ENCODE data around the gene ABCC5.
"Not testable (repeated sequence)": the region's sequence is repeated elsewhere in the genome, so short reads cannot be mapped to it uniquely, and the experiment has no call there.

- TF ChIP-seq POLR2A (IDR thresholded peaks at IDR 0.05): not testable (repeated sequence)
- TF ChIP-seq, protein P1, sequence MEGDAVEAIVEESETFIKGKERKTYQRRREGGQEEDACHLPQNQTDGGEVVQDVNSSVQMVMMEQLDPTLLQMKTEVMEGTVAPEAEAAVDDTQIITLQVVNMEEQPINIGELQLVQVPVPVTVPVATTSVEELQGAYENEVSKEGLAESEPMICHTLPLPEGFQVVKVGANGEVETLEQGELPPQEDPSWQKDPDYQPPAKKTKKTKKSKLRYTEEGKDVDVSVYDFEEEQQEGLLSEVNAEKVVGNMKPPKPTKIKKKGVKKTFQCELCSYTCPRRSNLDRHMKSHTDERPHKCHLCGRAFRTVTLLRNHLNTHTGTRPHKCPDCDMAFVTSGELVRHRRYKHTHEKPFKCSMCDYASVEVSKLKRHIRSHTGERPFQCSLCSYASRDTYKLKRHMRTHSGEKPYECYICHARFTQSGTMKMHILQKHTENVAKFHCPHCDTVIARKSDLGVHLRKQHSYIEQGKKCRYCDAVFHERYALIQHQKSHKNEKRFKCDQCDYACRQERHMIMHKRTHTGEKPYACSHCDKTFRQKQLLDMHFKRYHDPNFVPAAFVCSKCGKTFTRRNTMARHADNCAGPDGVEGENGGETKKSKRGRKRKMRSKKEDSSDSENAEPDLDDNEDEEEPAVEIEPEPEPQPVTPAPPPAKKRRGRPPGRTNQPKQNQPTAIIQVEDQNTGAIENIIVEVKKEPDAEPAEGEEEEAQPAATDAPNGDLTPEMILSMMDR (IDR thresholded peaks at IDR 0.05): not testable (repeated sequence)
Observed at GRCh38 chr3:184028275-184028890, 10.7 kb upstream of the ABCC5 start.

All from vagina (tissue), 2 donors.